Measurements from ENCODE around the gene PGBD2. TPM values are rescaled to one million over a fixed set of nuclear protein-coding genes. Genes with fewer than 3 reads are reported as not detected.

Gene PGBD2
- total and polyA plus RNA-seq, 2 of the 8 experiments (the other 6 are each of a cell fraction or from before 2014, with no cell fraction given) = 4.5 to 7.7 TPM

GRCh38 chr1:248901578-248901977 is 4.5 kb upstream of the PGBD2 start:
- Histone ChIP-seq H3K36me3 (ENCODE audit: control insufficient read depth in 2 of 4, insufficient read depth in 4 of 4, low read length in 3 of 4) (no peaks in the 10 kb centered on the region), H2BK20ac (ENCODE audit: low read length) (no peak overlapping the region), H3K27me3 (replicated peaks in 1 of 4; ENCODE audit: control insufficient read depth in 3 of 4, extremely low read depth in 1 of 4, insufficient read depth in 3 of 4, low read length in 3 of 4) (no peaks in the 10 kb centered on the region; a peak in 1 of 7 replicates), H2AK5ac (ENCODE audit: low read depth, low read length) (no peak overlapping the region), H3K79me2 (ENCODE audit: control insufficient read depth in 1 of 2, insufficient read depth in 2 of 2, low read length in 2 of 2) (no peaks in the 10 kb centered on the region), H3K14ac (ENCODE audit: insufficient read length) (no peak overlapping the region), H3K23me2 (ENCODE audit: low read depth, low read length) (peaks cover 4% of the 10 kb centered on the region; the same call in 1 of the 2 replicates), H3K56ac (replicated peaks; ENCODE audit: insufficient read length, low read depth, low read length) (no peak overlapping the region), H2BK12ac (ENCODE audit: low read depth, low read length) (no peak overlapping the region), H3K4ac (replicated peaks; ENCODE audit: insufficient read length, low read depth, low read length) (no peak overlapping the region), H2BK15ac (ENCODE audit: low read length) (no peak overlapping the region), H4K91ac (replicated peaks; ENCODE audit: insufficient read length, low read length) (no peak overlapping the region), H3K79me1 (ENCODE audit: low read depth, low read length) (no peaks in the 10 kb centered on the region), H3K4me3 (ENCODE audit: extremely low read depth in 1 of 4, insufficient read depth in 2 of 4, low read depth in 3 of 4, low read length in 4 of 4) (no peak overlapping the region), H3K18ac (ENCODE audit: extremely low read depth, low read length) (no peak overlapping the region), H3K4me2 (ENCODE audit: insufficient read depth in 1 of 2, low read depth in 2 of 2, low read length in 2 of 2) (no peak overlapping the region), H4K8ac (ENCODE audit: extremely low read depth, insufficient read depth, low read length) (no peak overlapping the region), H4K20me1 (replicated peaks in 1 of 2; ENCODE audit: control insufficient read depth in 1 of 2, insufficient read depth in 2 of 2, low read length in 2 of 2) (no peaks in the 10 kb centered on the region), H3K4me1 (replicated peaks in 1 of 4; ENCODE audit: control insufficient read depth in 3 of 4, insufficient read depth in 4 of 4, low read length in 3 of 4) (peaks cover 1 to 15% (median 8%) of the 10 kb centered on the region in 4 experiments; a peak in 4 of 7 replicates), H2AFZ (ENCODE audit: low read length) (no peak overlapping the region), H2BK5ac (ENCODE audit: low read depth, low read length) (no peak overlapping the region), H3K9me3 (ENCODE audit: insufficient read depth in 2 of 2, low read depth in 1 of 2, low read length in 1 of 2) (no peaks in the 10 kb centered on the region), H3K9ac (replicated peaks in 1 of 4; ENCODE audit: extremely low read depth in 1 of 4, low read depth in 3 of 4, low read length in 3 of 4) (no peak overlapping the region), H4K5ac (ENCODE audit: insufficient read length, low read depth, low read length) (no peak overlapping the region), H3K23ac (ENCODE audit: insufficient read length) (no peak overlapping the region), H2BK120ac (replicated peaks; ENCODE audit: low read depth, low read length) (no peak overlapping the region), H3K27ac (ENCODE audit: low read depth, low read length) (no peak overlapping the region)
- WGBS, 2 experiments (ENCODE audit: extremely low coverage in 1 of 2, insufficient coverage in 1 of 2, insufficient read length in 1 of 2, insufficient replicate concordance in 2 of 2, low coverage in 1 of 2, low lambda C conversion rate in 2 of 2, missing lambda C conversion rate in 1 of 2) = 81% methylated on average over 2 of the region's 2 CpGs; no CpG with 5 or more reads in 1 of the 2 experiments
- DNase-seq (ENCODE audit: low read depth in 1 of 2, low spot score in 2 of 2) (no peak), FAIRE-seq (no peak)
- TF ChIP-seq SP4 (IDR thresholded peaks at IDR 0.05; ENCODE audit: low read length) (no peak), SRF (IDR thresholded peaks at IDR 0.05; ENCODE audit: low read depth, low read length) (no peak), EZH2 (IDR thresholded peaks at IDR 0.05; ENCODE audit: low read depth, low read length, severe bottlenecking) (no peak), CREB1 (IDR thresholded peaks at IDR 0.05) (no peak), SP2 (IDR thresholded peaks at IDR 0.05; ENCODE audit: low read length) (no peak)
- POLR2A ChIA-PET (ENCODE audit: partially characterized antibody) = interaction anchor here (1.1 to 2.7 kb wide), 2 partner anchors 42 to 76 kb away, joined by 4 to 7 read pairs; partner anchors contain the start of genes SH3BP5L and ZNF692
- CTCF ChIA-PET (ENCODE audit: partially characterized antibody) = interaction anchor here (1.4 kb wide), 1 partner anchor 15 kb away, joined by 3 read pairs; no protein-coding TSS in a partner anchor
